HCT116 (cell line): ENCODE measurements around the gene CRIP3. TPM values are rescaled to one million over a fixed set of nuclear protein-coding genes. Genes with fewer than 3 reads are reported as not detected.

Source experiments
- ATAC-seq: fragments of 200-7000 bp; cut with Tn5 transposase; 2 replicates; pipeline ENCODE4 v1.9.1; 2020; ENCODE audit warnings: mild to moderate bottlenecking, moderate library complexity
- BruUV-seq: library from RNA; stranded (reverse); fragments of 400-500 nt; replicated peaks from 2 replicates; lab custom pipeline; 2021; lab: Mats Ljungman, UMichigan
- CTCF ChIA-PET: fragments of 300-600 bp; sonication (Branson Sonifier 250); formaldehyde crosslinking; loops from one replicate; lab custom pipeline; 2021; ENCODE audit warnings: antibody characterized with exemption; lab: Charles Lee
- POLR2A ChIA-PET: fragments of 300-600, 350-600 bp; sonication (Branson Sonifier 250); formaldehyde crosslinking; loops from one replicate; lab custom pipeline; 2021; ENCODE audit warnings: antibody characterized with exemption; lab: Charles Lee
- RAD21 ChIA-PET, 2 experiments: fragments of 300-600 bp; sonication (Branson Sonifier 250); formaldehyde crosslinking; loops; one replicate each; lab custom pipeline; 2023; ENCODE audit warnings: low total read pairs in 2 of 2; ENCODE audit not compliant: uncharacterized antibody in 2 of 2, unreplicated experiment in 2 of 2, low non-redundant PET in 1 of 2; lab: Charles Lee
- DNase-seq: peaks from one replicate; pipeline ENCODE4 v3.0.0-alpha.2; 2010; ENCODE audit warnings: low read depth, low spot score
- H2AFZ ChIP-seq: fragments of 200-600 bp; shearing (Covaris generic), sonication (generic); 2 replicates; pipeline ENCODE4 v1.6.1; 2017; ENCODE audit warnings: low read depth, mixed run types, mixed read lengths, antibody characterized with exemption, low read length; ENCODE audit not compliant: poor library complexity, severe bottlenecking
- H3K27ac ChIP-seq: 2 replicates; pipeline ENCODE4 v1.5.1; 2012; ENCODE audit warnings: low read depth, low read length
- H3K27me3 ChIP-seq: fragments of 200-600 bp; sonication (generic); 2 replicates; pipeline ENCODE4 v1.6.1; 2016; ENCODE audit warnings: mixed run types, low read length, mixed read lengths; ENCODE audit not compliant: insufficient read depth
- H3K36me3 ChIP-seq, 2 experiments: fragments of 200-500 bp in 1 of 2; fragments of 200-600 bp in 1 of 2; sonication (Bioruptor generic) in 1 of 2; sonication (generic) in 1 of 2; 2 replicates each; pipeline versions ENCODE4 v1.5.1 to v1.6.1; 2014 to 2016; ENCODE audit warnings: low read length in 2 of 2, inconsistent platforms in 1 of 2, mixed read lengths in 1 of 2, mixed run types in 1 of 2; ENCODE audit not compliant: insufficient read depth in 2 of 2, control insufficient read depth in 1 of 2
- H3K4me1 ChIP-seq, 2 experiments: fragments of 200-600 bp in 1 of 2; sonication (generic) in 1 of 2; 2 replicates each; pipeline versions ENCODE4 v1.5.1 to v1.6.1; 2012 to 2017; ENCODE audit warnings: low read length in 2 of 2, inconsistent platforms in 1 of 2, mild to moderate bottlenecking in 1 of 2, mixed read lengths in 1 of 2, mixed run types in 1 of 2, moderate library complexity in 1 of 2; ENCODE audit not compliant: insufficient read depth in 2 of 2, control insufficient read depth in 1 of 2
- H3K4me2 ChIP-seq: fragments of 200-600 bp; sonication (generic); 2 replicates; pipeline ENCODE4 v1.6.1; 2017; ENCODE audit warnings: mixed run types, low read length, mixed read lengths
- H3K4me3 ChIP-seq, 2 experiments: fragments of 200-600 bp in 1 of 2; sonication (generic) in 1 of 2; replicated peaks in 1 of 2; 2 replicates each; pipeline ENCODE4 v1.5.1; 2011 to 2016; ENCODE audit warnings: low read length in 2 of 2, control low read depth in 1 of 2, low read depth in 1 of 2, mild to moderate bottlenecking in 1 of 2, mixed read lengths in 1 of 2, mixed run types in 1 of 2
- H3K79me2 ChIP-seq: fragments of 200-600 bp; sonication (generic); 2 replicates; pipeline ENCODE4 v1.6.1; 2017; ENCODE audit warnings: mild to moderate bottlenecking, mixed run types, low read length, moderate library complexity, mixed read lengths; ENCODE audit not compliant: insufficient read depth
- H3K9ac ChIP-seq: fragments of 200-600 bp; sonication (generic); 2 replicates; pipeline ENCODE4 v1.6.1; 2016; ENCODE audit warnings: low read length, mixed read lengths
- H3K9me2 ChIP-seq: fragments of 200-600 bp; sonication (generic), shearing (Covaris generic); 2 replicates; pipeline ENCODE4 v1.6.1; 2017; ENCODE audit warnings: mixed run types, mild to moderate bottlenecking, moderate library complexity; ENCODE audit not compliant: insufficient read depth
- H3K9me3 ChIP-seq, 2 experiments: fragments of 200-500 bp in 1 of 2; fragments of 200-600 bp in 1 of 2; sonication (Bioruptor generic) in 1 of 2; sonication (generic) in 1 of 2; 2 replicates each; pipeline ENCODE4 v1.6.1; 2014 to 2017; ENCODE audit warnings: low read length in 2 of 2, mixed read lengths in 2 of 2, inconsistent platforms in 1 of 2, low read depth in 1 of 2, mild to moderate bottlenecking in 1 of 2, mixed run types in 1 of 2, moderate library complexity in 1 of 2; ENCODE audit not compliant: control insufficient read depth in 1 of 2, insufficient read depth in 1 of 2
- H4K20me1 ChIP-seq: fragments of 200-600 bp; sonication (generic), shearing (Covaris generic); 2 replicates; pipeline ENCODE4 v1.6.1; 2017; ENCODE audit warnings: mixed run types, mild to moderate bottlenecking, moderate library complexity; ENCODE audit not compliant: insufficient read depth
- CBX3 ChIP-seq: IDR thresholded peaks from 2 replicates; pipeline ENCODE4 v1.6.1; 2012; ENCODE audit warnings: low read depth
- EGR1 ChIP-seq: IDR thresholded peaks from 2 replicates; pipeline ENCODE4 v1.6.1; 2012; ENCODE audit warnings: low read depth
- ELF1 ChIP-seq: IDR thresholded peaks from 2 replicates; pipeline ENCODE4 v1.6.1; 2012; ENCODE audit warnings: low read depth, borderline replicate concordance
- EZH2 ChIP-seq: fragments of 200-600 bp; sonication (generic); IDR thresholded peaks from 2 replicates; pipeline ENCODE4 v1.6.1; 2017; ENCODE audit warnings: antibody characterized with exemption, mixed run types
- EZH2phosphoT487 ChIP-seq: fragments of 200-600 bp; IDR thresholded peaks from 2 replicates; pipeline ENCODE4 v1.6.1; 2018; ENCODE audit warnings: antibody characterized with exemption, borderline replicate concordance
- FOSL1 ChIP-seq: IDR thresholded peaks from 2 replicates; pipeline ENCODE4 v1.6.1; 2012; ENCODE audit warnings: low read depth
- JUND ChIP-seq: IDR thresholded peaks from 2 replicates; pipeline ENCODE4 v1.6.1; 2012
- MAX ChIP-seq: IDR thresholded peaks from 2 replicates; pipeline ENCODE4 v1.6.1; 2012
- RAD21 ChIP-seq: IDR thresholded peaks from 2 replicates; pipeline ENCODE4 v1.6.1; 2012; ENCODE audit warnings: low read depth, mild to moderate bottlenecking
- SIN3A ChIP-seq: IDR thresholded peaks from 2 replicates; pipeline ENCODE4 v1.6.1; 2012; ENCODE audit warnings: low read depth
- SP1 ChIP-seq: IDR thresholded peaks from 2 replicates; pipeline ENCODE4 v1.6.1; 2012; ENCODE audit warnings: low read depth
- SRF ChIP-seq: IDR thresholded peaks from 2 replicates; pipeline ENCODE4 v1.6.1; 2012; ENCODE audit warnings: low read depth
- TCF7L2 ChIP-seq: IDR thresholded peaks from 2 replicates; pipeline ENCODE4 v1.7.0; 2011; ENCODE audit warnings: borderline replicate concordance, inconsistent platforms; ENCODE audit not compliant: insufficient read depth, insufficient read length; ENCODE audit errors: extremely low read depth
- ZNF274 ChIP-seq: fragments of 200-500 bp; sonication (Bioruptor generic); IDR thresholded peaks from 2 replicates; pipeline ENCODE4 v1.6.1; 2014; ENCODE audit warnings: mild to moderate bottlenecking, low read depth, low read length, inconsistent platforms
- intact Hi-C: fragments of 100-400 bp; cut with micrococcal nuclease; formaldehyde crosslinking; loops from 2 replicates; pipeline ENCODE4 v1.10.0; 2022
- total RNA-seq: library from RNA; stranded (reverse); gene quantifications from one replicate; pipeline ENCODE4 v1.2.1, GENCODE V29; 2021; ENCODE audit not compliant: unreplicated experiment
- TF ChIP-seq, protein P1 (sequence below), 3 experiments: fragments of 200-600 bp in 1 of 3; sonication (generic) in 1 of 3; IDR thresholded peaks in 2 of 3; conservative IDR thresholded peaks in 1 of 3; 2 replicates each; pipeline ENCODE4 v1.5.1; 2012 to 2017; ENCODE audit warnings: low read depth in 2 of 3, low read length in 2 of 3, antibody characterized with exemption in 1 of 3, borderline replicate concordance in 1 of 3, control low read depth in 1 of 3, mild to moderate bottlenecking in 1 of 3, mixed read lengths in 1 of 3, mixed run types in 1 of 3, moderate library complexity in 1 of 3; ENCODE audit not compliant: insufficient read depth in 1 of 3

Gene CRIP3
- total RNA-seq, 1 experiment from 2014 or later: not detected

GRCh38 chr6:43334466-43335095, 26.0 kb upstream of the CRIP3 start:
- Histone ChIP-seq H3K9me3 (no peaks in the 10 kb centered on the region), H3K9ac (no peak overlapping the region), H3K4me3 (no peak overlapping the region)
- TF ChIP-seq SRF (no peak), ELF1 (peak; percentile 41), RAD21 (peak; percentile 67)
- TF ChIP-seq, protein P1, sequence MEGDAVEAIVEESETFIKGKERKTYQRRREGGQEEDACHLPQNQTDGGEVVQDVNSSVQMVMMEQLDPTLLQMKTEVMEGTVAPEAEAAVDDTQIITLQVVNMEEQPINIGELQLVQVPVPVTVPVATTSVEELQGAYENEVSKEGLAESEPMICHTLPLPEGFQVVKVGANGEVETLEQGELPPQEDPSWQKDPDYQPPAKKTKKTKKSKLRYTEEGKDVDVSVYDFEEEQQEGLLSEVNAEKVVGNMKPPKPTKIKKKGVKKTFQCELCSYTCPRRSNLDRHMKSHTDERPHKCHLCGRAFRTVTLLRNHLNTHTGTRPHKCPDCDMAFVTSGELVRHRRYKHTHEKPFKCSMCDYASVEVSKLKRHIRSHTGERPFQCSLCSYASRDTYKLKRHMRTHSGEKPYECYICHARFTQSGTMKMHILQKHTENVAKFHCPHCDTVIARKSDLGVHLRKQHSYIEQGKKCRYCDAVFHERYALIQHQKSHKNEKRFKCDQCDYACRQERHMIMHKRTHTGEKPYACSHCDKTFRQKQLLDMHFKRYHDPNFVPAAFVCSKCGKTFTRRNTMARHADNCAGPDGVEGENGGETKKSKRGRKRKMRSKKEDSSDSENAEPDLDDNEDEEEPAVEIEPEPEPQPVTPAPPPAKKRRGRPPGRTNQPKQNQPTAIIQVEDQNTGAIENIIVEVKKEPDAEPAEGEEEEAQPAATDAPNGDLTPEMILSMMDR (IDR thresholded peaks at IDR 0.05 in 2 of 3, conservative IDR thresholded peaks at IDR 0.05 in 1 of 3; ENCODE audit: borderline replicate concordance in 1 of 3, insufficient read depth in 1 of 3, low read depth in 2 of 3, low read length in 2 of 3): peak; percentile 60 to 79 (median 60); a peak in 5 of 6 replicates
- TF ChIP-seq, all 23 proteins: peak for 3
- Histone ChIP-seq H3K4me1 (peaks cover 4 to 6% of the 10 kb centered on the region in 2 experiments; a peak in 3 of 4 replicates), H2AFZ (peak overlapping the region; percentile 27), H4K20me1 (no peaks in the 10 kb centered on the region), H3K79me2 (no peaks in the 10 kb centered on the region), H3K36me3 (peaks cover 0 to under 1% of the 10 kb centered on the region in 2 experiments; a peak in 2 of 4 replicates), H3K27me3 (no peaks in the 10 kb centered on the region), H3K4me2 (peak overlapping the region; percentile 2; the same call in 1 of the 2 replicates), H3K27ac (no peak overlapping the region), H3K9me2 (no peaks in the 10 kb centered on the region)
- ChIA-PET POLR2A (no interaction called here), RAD21 (interaction anchor here (0.5 to 0.7 kb wide), 4 partner anchors 61 to 169 kb away, joined by 3 to 5 read pairs (median 3); no protein-coding TSS in a partner anchor), CTCF (interaction anchor here (0.7 to 2.9 kb wide), 16 partner anchors 10 to 434 kb away, joined by 3 to 16 read pairs (median 4); partner anchors contain the start of genes CNPY3 and ZNF318)
- intact Hi-C loops: loop anchor here (1.0 kb wide), 2 partner anchors 71 to 433 kb away; no protein-coding TSS in a partner anchor
- BruUV-seq: no TSS peak
- peak; percentile 68 for DNase-seq
- ATAC-seq: peak; percentile 98

- H3K79me2 ChIP-seq: no peaks in the 10 kb centered on the region
- RAD21 ChIA-PET: no interaction called here
- no peaks in the 10 kb centered on the region for H3K9me3 ChIP-seq
- no peak overlapping the region for H3K4me3 ChIP-seq
- no peaks in the 10 kb centered on the region for H3K36me3 ChIP-seq
- H4K20me1 ChIP-seq: no peaks in the 10 kb centered on the region
- POLR2A ChIA-PET: no interaction called here
- CTCF ChIA-PET: no interaction called here
- H3K27ac ChIP-seq: no peak overlapping the region
- no peak overlapping the region for H3K4me2 ChIP-seq
- no peak for DNase-seq
- no peaks in the 10 kb centered on the region for H3K9me2 ChIP-seq
- H3K9ac ChIP-seq: no peak overlapping the region
- H3K27me3 ChIP-seq: no peaks in the 10 kb centered on the region
- ATAC-seq: no peak
- BruUV-seq: no TSS peak
- intact Hi-C loops: no loop called here
- no peak overlapping the region for H2AFZ ChIP-seq
- peaks cover 4 to 14% of the 10 kb centered on the region in 2 experiments; a peak in 3 of 4 replicates for H3K4me1 ChIP-seq
- no peak for TF ChIP-seq FOSL1
- no peak for TF ChIP-seq TCF7L2
- no peak for TF ChIP-seq SP1
- TF ChIP-seq SIN3A: no peak
- TF ChIP-seq, protein P1 (IDR thresholded peaks at IDR 0.05 in 2 of 3, conservative IDR thresholded peaks at IDR 0.05 in 1 of 3; ENCODE audit: borderline replicate concordance in 1 of 3, insufficient read depth in 1 of 3, low read depth in 2 of 3, low read length in 2 of 3): no peak
- TF ChIP-seq EZH2phosphoT487: no peak
- TF ChIP-seq MAX: no peak
- TF ChIP-seq CBX3: no peak
- no peak for TF ChIP-seq JUND
- TF ChIP-seq EGR1: no peak
- TF ChIP-seq EZH2: no peak
- no peak for TF ChIP-seq ZNF274
Observed at GRCh38 chr6:43331891-43332290, 23.3 kb upstream of the CRIP3 start.
